Activated T-cell treated with anti-CD3 and anti-CD28 coated beads for 24 hours (primary cell): ENCODE measurements around the gene MTO1.
"Not testable (repeated sequence)": the region's sequence is repeated elsewhere in the genome, so short reads cannot be mapped to it uniquely, and the experiment has no call there.

Source experiments
- DNase-seq: peaks from one replicate; pipeline ENCODE4 v3.0.0-alpha.2; 2020; ENCODE audit warnings: low read depth

Gene MTO1

DNA sequence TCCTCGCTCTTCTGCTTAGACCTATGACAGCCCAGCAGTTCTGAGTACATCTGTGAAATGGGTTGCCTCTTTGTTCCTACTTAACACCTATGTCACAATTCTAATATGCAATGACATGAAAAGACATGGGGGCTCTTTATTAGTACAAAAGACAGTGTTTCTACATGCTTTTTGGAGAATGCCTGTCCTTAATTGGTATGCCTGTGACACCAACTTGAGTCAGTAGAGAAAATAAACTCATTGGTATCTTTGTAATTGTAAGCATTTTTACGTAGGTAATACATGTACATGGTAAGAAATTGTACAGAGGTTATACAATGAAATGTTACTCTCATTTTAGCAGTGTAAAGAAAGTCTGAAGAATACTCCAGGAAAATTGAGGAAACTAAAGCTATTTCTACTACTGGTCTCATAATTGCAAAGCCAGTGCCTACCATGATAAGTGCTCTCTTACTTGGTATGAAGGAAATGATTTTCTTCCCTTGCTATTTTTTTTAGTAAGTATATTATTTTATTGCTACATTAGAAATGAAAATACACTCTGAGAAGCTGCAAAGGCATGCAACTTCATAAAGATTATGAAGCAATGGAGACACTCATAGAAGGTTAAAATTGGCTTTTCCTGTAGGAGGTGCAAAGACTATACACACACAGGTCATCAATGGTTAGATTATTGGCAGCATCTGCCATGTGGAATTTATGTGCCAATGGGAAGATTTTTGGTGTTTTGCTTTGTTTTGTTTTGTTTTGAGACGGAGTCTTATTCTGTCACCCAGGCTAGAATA is 64.2 kb downstream of the MTO1 start:
- no peak for DNase-seq

GRCh38 chr6:73528897-73529296 is 67.4 kb downstream of the MTO1 start:
- DNase-seq: no peak

DNA sequence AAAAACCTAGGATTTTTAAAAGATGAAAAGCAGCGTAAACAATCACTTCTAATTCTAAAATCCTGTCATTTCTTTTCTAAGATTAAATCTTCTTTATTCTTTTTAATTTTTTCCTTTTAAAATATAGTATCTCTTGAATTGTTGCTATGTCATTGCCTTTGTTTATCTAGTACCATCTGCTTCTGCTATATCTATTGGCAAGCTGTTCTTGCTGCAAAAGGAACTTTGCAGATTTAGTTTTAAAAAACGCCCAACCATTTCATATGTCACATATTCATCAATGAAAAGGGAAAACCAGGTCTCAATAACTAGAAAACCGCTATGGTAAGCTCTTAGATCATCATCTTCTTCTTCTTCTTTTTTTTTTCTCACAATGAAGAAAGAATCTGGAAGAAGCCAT is 70.8 kb downstream of the MTO1 start:
- DNase-seq: no peak

GRCh38 chr6:73534628-73535027 is 73.1 kb downstream of the MTO1 start:
- DNase-seq: no peak

DNA sequence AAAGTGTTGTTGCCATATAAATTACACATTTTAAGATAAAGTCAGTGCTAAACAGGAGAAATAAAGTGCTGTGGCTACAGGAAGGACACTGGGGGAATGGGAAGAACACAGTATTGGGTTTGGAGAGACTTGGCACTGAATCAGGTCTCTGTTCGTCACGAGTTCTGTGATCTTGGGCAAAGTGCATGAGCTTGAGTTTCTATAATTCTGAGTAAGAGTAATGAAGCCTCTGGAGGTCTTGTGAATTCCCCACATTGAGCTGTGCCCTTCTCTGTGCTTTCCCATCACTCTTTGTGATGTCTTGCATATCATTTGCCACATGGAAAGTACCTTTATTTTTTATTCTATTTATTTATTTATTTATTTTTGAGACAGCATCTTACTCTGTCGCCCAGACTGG is 76.1 kb downstream of the MTO1 start:
- no peak for DNase-seq

- no peak for DNase-seq
These were observed 76.7 kb downstream of the MTO1 start for GRCh38 chr6:73538116-73538779.

DNA sequence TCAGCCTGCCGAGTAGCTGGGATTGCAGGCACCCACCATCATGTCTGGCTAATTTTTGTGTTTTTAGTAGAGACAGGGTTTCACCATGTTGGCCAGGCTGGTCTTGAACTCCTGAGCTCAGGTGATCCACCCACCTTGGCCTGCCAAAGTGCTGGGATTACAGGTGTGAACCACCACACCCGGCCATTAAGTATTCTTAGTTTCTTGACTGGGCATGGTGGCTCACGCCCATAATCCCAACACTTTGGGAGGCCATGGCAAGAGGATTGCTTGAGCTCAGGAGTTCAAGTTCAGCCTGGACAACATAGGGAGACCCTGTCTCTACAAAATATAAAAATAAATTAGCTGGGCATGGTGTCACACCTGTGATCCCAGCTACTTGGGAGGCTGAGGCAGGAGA is 80.9 kb downstream of the MTO1 start:
- DNase-seq: not testable (repeated sequence)

DNA sequence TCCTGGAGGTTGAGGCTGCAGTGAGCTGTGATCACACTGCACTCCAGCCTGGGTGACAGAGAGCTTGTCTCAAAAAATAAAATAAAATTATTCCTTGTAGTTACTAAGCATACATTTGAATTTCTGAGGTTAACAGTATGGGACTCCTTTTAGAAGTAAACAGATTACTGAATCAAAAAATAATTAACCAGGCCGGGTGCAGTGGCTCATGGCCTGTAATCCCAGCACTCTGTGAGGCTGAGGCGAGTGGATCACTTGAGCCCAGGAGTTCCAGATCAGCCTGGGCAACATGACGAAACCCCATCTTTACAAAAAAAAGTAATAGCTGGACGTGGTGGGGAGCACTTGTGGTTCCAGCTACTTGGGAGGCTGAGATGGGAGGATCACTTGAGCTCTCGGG is 81.4 kb downstream of the MTO1 start:
- DNase-seq: no peak

- DNase-seq: no peak
These were observed 85.5 kb downstream of the MTO1 start for GRCh38 chr6:73547036-73547435.

- DNase-seq: no peak
These were observed 87.2 kb downstream of the MTO1 start for GRCh38 chr6:73548458-73549446.

DNA sequence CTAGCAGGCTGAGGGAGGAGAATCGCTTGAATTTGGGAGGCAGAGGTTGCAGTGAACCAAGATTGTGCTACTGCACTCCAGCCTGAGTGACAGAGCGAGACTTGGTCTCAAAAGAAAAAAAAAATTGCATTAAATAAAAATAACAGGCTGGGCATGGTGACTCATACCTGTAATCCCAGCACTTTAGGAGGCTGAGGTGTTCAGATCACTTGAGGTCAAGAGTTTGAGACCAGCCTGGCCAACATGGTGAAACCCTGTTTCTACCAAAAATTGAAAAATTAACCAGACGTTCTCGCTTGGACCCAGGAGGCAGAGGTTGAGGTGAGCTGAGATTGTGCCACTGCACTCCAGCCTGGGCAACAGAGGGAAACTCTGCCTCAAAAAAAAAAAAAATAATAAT is 89.6 kb downstream of the MTO1 start:
- not testable (repeated sequence) for DNase-seq

GRCh38 chr6:73555380-73555949 is 93.9 kb downstream of the MTO1 start:
- DNase-seq: not testable (repeated sequence)

- no peak for DNase-seq
These were observed 95.3 kb downstream of the MTO1 start for GRCh38 chr6:73556836-73557235.
